Measurements from ENCODE around the gene OSBPL1A. TPM values are rescaled to one million over a fixed set of nuclear protein-coding genes. Genes with fewer than 3 reads are reported as not detected.

Gene OSBPL1A
- total and polyA plus RNA-seq, 2 of the 8 experiments (the other 6 are each of a cell fraction or from before 2014, with no cell fraction given): 53.2 to 74.9 TPM

- TF ChIP-seq CTCF (IDR thresholded peaks at IDR 0.05; ENCODE audit: control extremely low read depth in 1 of 3, insufficient read depth in 1 of 3, low read depth in 1 of 3, low read length in 3 of 3): peak in 2 of 3 experiments; percentile 59 to 75; a peak in 3 of 4 replicates
Observed at GRCh38 chr18:24118750-24119577, 278.7 kb downstream of the OSBPL1A start (continued).
